ENCODE results near the gene RRAS2.
"Not testable (repeated sequence)": the region's sequence is repeated elsewhere in the genome, so short reads cannot be mapped to it uniquely, and the experiment has no call there.

The RRAS2 gene

GRCh38 chr11:14300661-14301304 is 58.2 kb downstream of the RRAS2 start:
- DNase-seq: no peak

DNA sequence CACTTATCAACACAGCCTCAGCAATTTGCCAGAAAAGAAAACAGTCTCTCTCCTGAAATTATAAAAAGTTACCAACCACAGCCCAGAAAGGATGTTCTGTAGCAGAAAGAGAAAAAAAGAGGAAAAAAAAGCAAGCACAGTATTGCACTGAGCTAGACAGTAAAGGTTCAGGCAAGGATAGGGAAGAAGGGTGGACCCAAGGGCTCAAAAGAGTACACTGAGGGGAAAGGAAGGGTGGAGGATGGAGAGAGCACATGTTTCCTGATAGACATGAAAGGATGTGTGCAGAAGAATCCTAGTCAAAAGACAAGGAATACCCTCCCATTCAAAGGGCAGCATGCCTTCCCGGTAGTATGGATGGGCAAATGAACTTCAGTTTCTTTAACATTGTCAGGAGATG is 59.1 kb downstream of the RRAS2 start:
- DNase-seq: no peak

GRCh38 chr11:14290422-14290821 is 68.6 kb downstream of the RRAS2 start:
- no peak for DNase-seq

DNA sequence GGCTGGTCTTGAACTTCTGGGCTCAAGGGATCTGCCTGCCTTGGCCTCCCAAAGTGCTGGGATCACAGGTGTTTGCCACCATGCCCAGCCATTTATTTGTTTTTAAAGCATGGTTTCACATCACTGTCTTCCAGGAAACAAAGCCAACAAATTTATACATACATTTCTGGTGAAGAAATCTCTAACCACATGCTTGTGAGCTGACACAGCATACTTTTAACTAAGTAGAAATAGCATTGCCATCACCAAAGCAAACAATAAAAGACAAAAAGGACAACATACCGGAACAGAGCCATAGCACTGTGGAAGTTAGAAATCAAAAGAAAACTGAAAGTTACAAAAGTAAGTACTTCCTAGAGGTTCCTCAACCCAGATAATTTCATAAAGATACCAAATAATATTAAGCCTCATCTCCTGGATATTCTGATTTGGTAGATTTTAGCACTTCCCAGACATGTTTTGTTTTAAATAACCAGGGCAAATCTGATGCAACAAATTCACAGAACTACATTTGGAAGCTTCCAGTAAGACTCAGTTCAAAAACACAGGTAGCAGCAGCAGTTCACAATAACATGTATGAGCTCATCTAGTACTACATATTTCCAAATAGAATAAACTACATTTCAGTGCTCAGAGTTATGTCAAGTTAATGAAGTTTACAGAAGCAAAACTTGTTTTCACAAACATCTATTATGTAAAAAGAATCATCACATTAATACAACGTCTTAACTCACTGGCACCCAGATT is 70.6 kb downstream of the RRAS2 start:
- no peak for DNase-seq

DNA sequence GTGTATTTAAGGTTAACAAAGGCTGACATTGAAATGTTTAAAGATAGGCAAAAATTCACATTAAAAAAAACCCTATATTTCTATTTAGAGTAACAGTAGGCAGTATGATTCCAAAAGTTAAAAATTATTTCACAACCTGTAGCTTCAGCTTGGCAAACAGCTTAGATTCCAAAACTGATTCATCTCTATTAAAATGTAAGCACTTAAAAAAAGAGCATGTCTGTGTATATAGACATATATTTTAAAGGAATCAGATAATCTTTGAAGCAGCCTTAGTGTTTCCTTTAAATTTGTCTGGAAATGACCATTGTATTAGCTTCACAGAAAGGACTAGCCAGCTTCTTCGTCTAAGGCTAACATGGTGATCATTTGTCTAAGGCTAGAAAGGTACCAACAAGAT is 80.1 kb downstream of the RRAS2 start:
- DNase-seq: not testable (repeated sequence)

DNA sequence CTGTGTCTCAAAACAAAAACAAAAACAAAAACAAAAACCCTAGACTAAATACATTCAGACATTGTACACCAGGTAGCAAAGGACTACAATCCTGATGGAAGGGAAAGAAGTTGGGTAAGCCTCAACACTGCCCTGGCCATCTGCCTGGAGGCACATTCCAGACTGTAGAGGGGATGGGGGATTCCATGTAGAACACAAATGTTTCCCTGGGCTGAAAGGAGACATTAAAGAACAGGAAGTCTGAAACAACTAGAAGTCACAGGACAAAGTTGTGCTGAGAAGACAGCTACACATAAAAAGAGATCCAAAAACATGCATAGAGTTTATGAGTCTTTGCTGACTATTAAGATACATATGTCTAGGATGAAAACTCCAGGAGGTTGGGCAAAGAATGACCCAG is 83.9 kb downstream of the RRAS2 start:
- DNase-seq: no peak

- no peak for DNase-seq
Observed at GRCh38 chr11:14273895-14274294, 85.1 kb downstream of the RRAS2 start.

GRCh38 chr11:14270690-14271542 is 88.1 kb downstream of the RRAS2 start:
- DNase-seq: no peak

GRCh38 chr11:14269692-14270573 is 89.0 kb downstream of the RRAS2 start:
- DNase-seq: no peak

DNA sequence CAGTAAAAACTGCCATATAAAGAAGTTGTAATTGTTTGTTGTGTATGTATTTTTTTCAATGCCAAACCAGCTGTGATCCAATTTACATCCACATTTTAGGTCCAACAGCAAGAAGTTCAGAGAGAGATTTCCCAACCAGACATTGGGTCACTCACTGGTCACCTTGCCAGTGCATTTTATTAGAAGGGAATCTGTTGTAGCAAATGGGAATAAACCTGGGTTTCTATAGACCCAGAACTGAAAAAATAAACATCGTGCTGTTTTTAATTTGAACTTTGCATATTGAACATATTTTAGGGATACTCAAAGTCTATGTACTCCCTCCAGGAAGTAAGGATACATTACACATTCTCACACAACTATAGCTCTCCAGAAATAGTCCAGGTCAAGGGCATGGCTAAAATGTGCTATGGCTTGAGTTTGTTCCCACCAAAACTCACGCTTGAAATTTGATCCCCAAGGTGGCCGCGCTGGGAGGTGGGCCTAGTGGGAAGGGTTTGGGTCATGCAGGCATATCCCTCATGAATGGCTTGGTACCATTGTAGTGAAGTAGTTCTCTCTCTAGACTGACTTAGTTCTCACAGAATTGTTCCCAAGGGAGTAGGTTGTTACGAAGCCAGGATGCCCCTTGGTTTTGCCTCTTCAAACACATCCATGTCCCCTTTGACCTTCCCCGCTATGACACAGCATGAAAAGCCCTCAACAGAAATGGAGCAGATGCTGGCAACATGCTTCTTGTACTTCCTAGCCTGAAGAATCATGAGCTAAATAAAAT is 90.9 kb downstream of the RRAS2 start:
- no peak for DNase-seq

DNA sequence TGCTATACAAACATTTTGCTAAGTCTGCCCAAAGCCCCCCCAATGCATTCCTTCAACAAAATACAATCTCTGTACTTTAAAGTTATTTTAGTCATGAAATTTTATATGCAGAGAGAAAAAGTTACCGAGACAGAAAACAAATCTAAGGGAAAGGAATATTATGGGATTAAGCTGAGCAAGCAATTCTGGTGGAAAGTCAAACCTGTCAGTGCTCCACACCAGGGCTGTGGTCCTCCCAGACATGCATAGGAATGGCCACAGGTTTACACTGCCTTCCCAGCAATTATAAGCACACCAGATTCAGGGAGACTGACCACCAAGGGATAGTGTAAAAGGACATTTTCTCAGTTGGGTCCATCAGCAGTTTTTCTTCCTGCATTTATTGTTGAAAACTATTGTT is 92.4 kb downstream of the RRAS2 start:
- no peak for DNase-seq

DNA sequence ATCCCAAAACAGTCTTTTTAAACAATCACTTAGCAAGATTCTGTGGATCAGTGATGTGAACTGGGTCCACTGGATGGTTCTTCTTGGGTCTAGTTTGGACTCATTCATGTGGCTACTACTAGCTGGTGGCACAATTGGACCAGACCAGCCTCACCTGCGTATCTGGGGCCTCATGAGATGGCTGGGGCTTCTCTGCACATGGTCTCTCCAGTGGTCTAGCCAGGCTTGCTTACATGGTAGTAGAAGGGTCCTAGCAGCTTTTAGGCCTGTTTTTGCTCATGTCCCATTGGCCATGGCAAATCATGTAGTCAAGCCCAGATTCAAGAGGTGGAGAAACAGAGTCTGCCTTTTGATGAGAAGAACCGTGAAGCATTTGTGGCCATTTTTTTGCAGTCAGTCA is 94.0 kb downstream of the RRAS2 start:
- no peak for DNase-seq

- no peak for DNase-seq
Observed at GRCh38 chr11:14262271-14262846, 96.6 kb downstream of the RRAS2 start.

DNA sequence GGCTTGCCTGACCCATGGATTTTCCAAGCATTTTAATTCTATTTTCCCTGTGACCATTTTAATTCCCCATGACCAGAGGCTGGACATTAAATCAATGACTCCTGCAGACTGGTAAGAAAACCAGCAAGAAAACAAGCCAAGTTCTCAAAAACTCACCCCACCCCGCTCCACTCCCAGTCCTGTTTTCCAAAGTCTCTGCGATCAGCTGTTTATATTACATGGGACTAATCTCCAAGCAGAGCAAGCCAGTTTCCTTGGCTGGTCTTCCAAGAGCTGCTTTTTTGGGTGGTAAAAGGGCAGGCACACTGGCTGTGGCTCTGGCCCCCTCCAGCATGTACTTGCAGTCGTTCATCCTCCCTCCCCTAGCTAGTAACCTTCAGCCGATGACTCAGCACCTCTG is 97.9 kb downstream of the RRAS2 start:
- DNase-seq: no peak

- no peak for DNase-seq
Observed at GRCh38 chr11:14259878-14260277, 99.1 kb downstream of the RRAS2 start.

DNA sequence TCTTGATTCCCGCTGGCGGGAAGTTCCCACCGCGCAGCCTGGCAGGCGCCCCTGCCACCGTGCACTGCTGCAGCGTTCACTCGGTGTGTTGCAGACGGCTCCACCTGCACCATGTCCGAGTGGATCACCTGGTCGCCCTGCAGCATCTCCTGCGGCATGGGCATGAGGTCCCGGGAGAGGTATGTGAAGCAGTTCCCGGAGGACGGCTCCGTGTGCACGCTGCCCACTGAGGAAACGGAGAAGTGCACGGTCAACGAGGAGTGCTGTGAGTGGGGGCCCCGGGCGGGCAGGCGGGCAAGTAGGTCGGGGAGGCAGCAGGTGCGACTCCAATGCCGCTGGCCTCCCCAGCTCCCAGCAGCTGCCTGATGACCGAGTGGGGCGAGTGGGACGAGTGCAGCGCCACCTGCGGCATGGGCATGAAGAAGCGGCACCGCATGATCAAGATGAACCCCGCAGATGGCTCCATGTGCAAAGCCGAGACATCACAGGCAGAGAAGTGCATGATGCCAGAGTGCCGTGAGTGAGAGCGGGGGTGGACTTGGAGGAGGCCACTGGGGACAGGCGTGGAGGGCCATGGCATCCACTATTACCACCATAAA is 99.7 kb downstream of the RRAS2 start:
- DNase-seq: no peak

GRCh38 chr11:14258221-14258935 is 100.6 kb downstream of the RRAS2 start:
- DNase-seq: no peak

DNA sequence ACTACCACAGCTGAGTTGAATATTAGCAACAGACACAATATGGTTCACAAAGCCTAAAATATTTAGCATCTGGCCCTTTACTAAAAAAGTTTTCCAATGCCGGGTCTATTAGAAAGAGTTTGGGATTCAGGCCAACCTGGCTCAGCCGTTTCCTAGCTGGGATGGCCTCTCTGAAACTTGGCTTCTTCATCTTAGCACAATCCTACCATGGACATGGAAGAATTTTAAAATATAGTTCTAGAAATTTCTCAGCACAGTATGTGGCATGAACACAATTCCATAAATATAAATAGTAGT is 103.8 kb downstream of the RRAS2 start:
- no peak for DNase-seq

- DNase-seq: no peak
Observed at GRCh38 chr11:14254533-14255237, 104.3 kb downstream of the RRAS2 start.

- no peak for DNase-seq
Observed at GRCh38 chr11:14253840-14254239, 105.1 kb downstream of the RRAS2 start.
